HL-60 (cell line): ENCODE data around the gene NPR2.

ENCODE experiments used
- DNase-seq, 2 experiments: peaks; one replicate each; pipeline ENCODE4 v3.0.0-alpha.2; 2010 to 2020; ENCODE audit warnings: low read depth in 1 of 2, low spot score in 1 of 2
- H3K27ac ChIP-seq: fragments of 250-450 bp; sonication (Bioruptor Pico); replicated peaks from 2 replicates; pipeline ENCODE4 v1.5.1; 2020; ENCODE audit warnings: mild to moderate bottlenecking, moderate library complexity
- H3K27me3 ChIP-seq: fragments of 250-450 bp; sonication (Bioruptor Pico); 2 replicates; pipeline ENCODE4 v1.5.1; 2021; ENCODE audit warnings: mild to moderate bottlenecking, moderate library complexity; ENCODE audit not compliant: insufficient read depth, poor library complexity, severe bottlenecking
- H3K4me3 ChIP-seq: replicated peaks from 2 replicates; pipeline ENCODE4 v1.5.1; 2011; ENCODE audit warnings: mild to moderate bottlenecking, control low read depth, low read length; ENCODE audit not compliant: insufficient read depth
- CTCF ChIP-seq: IDR thresholded peaks from one replicate; pipeline ENCODE4 v1.5.1; 2011; ENCODE audit warnings: low read length, control low read depth, inconsistent platforms; ENCODE audit not compliant: insufficient read depth
- GABPA ChIP-seq: IDR thresholded peaks from 2 replicates; pipeline ENCODE4 v1.6.1; 2012; ENCODE audit warnings: low read depth
- POLR2AphosphoS5 ChIP-seq: IDR thresholded peaks from 2 replicates; pipeline ENCODE4 v1.6.1; 2012; ENCODE audit warnings: low read depth
- REST ChIP-seq: IDR thresholded peaks from 2 replicates; pipeline ENCODE4 v1.6.1; 2012; ENCODE audit warnings: low read depth; ENCODE audit not compliant: insufficient replicate concordance
- SPI1 ChIP-seq: IDR thresholded peaks from 2 replicates; pipeline ENCODE4 v1.6.1; 2012; ENCODE audit warnings: low read depth, mild to moderate bottlenecking, borderline replicate concordance

The NPR2 gene

GRCh38 chr9:35800530-35800929 is 9.1 kb downstream of the NPR2 start:
- no peak for DNase-seq
- TF ChIP-seq POLR2AphosphoS5 (no peak), SPI1 (no peak), REST (no peak), CTCF (no peak), GABPA (no peak)
- H3K4me3 ChIP-seq, result no peak overlapping the region
- no peak overlapping the region for H3K27ac ChIP-seq
- H3K27me3 ChIP-seq, result no peaks in the 10 kb centered on the region

GRCh38 chr9:35801328-35802128 is 10.1 kb downstream of the NPR2 start:
- Histone ChIP-seq H3K27ac (no peak overlapping the region), H3K4me3 (no peak overlapping the region), H3K27me3 (no peaks in the 10 kb centered on the region)
- no peak for DNase-seq
- TF ChIP-seq GABPA (no peak), POLR2AphosphoS5 (no peak), SPI1 (no peak), CTCF (no peak), REST (no peak)

- H3K27ac ChIP-seq, result no peak overlapping the region
- TF ChIP-seq REST, result no peak
- no peak for TF ChIP-seq POLR2AphosphoS5
- no peak for TF ChIP-seq CTCF
- no peak for TF ChIP-seq GABPA
- H3K4me3 ChIP-seq, result no peak overlapping the region
- H3K27me3 ChIP-seq, result no peaks in the 10 kb centered on the region
- no peak for DNase-seq
These were observed 14.7 kb downstream of the NPR2 start for GRCh38 chr9:35806101-35806500.
